ENCODE data around the gene EGLN1.
"Not testable (repeated sequence)": the region's sequence is repeated elsewhere in the genome, so short reads cannot be mapped to it uniquely, and the experiment has no call there.

The EGLN1 gene

DNA sequence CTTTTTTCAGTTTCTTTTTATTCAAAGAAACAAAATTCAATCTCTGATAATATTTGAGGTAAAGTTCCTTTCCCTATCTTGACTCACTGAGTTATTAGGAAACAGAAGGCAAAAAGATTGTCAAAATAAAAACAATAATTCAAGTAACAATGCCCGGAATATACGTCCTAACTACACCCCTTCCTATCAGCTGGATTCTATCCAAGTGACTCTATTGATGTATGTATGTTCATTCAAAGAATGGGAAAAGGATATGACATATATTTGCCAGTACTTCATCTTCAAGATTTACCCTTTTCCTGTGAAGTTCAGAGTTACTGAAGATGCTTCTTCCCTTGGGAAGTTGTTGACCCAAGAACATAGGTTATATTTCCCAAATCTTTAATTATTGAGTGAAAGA, 70.3 kb downstream of the EGLN1 start (continued):
- TF ChIP-seq, protein P1, sequence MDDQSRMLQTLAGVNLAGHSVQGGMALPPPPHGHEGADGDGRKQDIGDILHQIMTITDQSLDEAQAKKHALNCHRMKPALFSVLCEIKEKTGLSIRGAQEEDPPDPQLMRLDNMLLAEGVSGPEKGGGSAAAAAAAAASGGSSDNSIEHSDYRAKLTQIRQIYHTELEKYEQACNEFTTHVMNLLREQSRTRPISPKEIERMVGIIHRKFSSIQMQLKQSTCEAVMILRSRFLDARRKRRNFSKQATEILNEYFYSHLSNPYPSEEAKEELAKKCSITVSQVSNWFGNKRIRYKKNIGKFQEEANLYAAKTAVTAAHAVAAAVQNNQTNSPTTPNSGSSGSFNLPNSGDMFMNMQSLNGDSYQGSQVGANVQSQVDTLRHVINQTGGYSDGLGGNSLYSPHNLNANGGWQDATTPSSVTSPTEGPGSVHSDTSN (CRISPR knock-in tag; IDR thresholded peaks at IDR 0.05) = no peak
- TF ChIP-seq KLF8 (tag by site-specific recombination; IDR thresholded peaks at IDR 0.05) (no peak), ZFP69B (tag by site-specific recombination; IDR thresholded peaks at IDR 0.05) (no peak)

DNA sequence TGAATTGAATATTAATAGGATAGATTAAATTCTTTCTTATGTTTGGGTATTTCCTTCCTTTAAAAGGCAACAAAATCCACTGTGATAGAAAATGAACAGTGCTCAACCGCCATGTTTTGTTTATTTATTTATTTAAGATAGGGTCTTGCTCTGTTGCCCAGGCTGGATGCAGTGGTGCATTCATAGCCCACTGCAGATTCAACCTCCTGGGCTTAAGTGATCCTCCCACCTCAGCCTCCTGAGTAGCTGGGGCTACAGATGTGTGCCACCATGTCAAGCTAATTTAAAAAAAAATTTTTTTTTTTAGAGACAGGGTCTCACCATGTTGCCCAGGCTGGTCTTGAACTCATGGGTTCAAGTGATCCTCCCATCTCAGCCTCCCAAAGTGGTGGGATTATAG, 73.2 kb downstream of the EGLN1 start:
- H3K4me3 ChIP-seq (ENCODE audit: low read depth, low read length); H3K9me3 ChIP-seq (ENCODE audit: control insufficient read depth, insufficient read depth, low read depth, low read length); H3K27ac ChIP-seq (ENCODE audit: extremely low read depth, low read depth, low read length); H3K4me1 ChIP-seq (ENCODE audit: control insufficient read depth, insufficient read depth, low read length): not testable (repeated sequence)
- ChIA-PET CTCF (interaction anchor here (0.6 to 1.6 kb wide), 5 partner anchors 9 to 33 kb away, joined by 3 to 5 read pairs (median 4); no protein-coding TSS in a partner anchor), POLR2A (interaction anchor here (3.2 kb wide), 1 partner anchor 11 kb away, joined by 14 read pairs; the partner anchor contains the start of genes EXOC8 and SPRTN)
- peaks cover 78 to 84% of the 10 kb centered on the region in 2 experiments for H3K36me3 ChIP-seq (ENCODE audit: control insufficient read depth in 2 of 2, insufficient read depth in 1 of 2, low read length in 2 of 2)
- peak; percentile 92 for TF ChIP-seq ZNF121 (tag by site-specific recombination; IDR thresholded peaks at IDR 0.05)

DNA sequence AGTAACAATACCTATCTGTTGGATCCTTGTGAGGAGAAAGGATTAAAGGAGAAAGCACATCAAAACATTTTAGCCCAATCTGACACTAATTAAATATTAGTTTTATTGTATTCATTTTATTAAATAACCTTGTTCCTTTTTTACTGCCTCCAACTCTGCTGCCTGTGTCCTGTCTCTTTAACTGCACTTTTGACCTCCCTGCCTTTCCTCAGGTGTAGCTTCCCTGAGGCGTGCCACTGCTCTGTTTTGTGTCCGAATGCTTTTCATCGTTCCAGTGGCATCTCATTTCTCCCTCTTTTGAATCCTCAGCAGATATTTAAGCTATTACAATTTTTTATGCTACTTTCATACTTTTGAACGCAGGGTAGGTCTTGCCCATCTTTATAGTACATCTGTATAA, 73.6 kb downstream of the EGLN1 start:
- CTCF ChIA-PET = interaction anchor here (0.6 to 1.6 kb wide), 5 partner anchors 9 to 33 kb away, joined by 3 to 5 read pairs (median 4); no protein-coding TSS in a partner anchor
- Histone ChIP-seq H3K36me3 (ENCODE audit: control insufficient read depth in 2 of 2, insufficient read depth in 1 of 2, low read length in 2 of 2) (peaks cover 78 to 88% of the 10 kb centered on the region in 2 experiments), H3K4me1 (ENCODE audit: control insufficient read depth, insufficient read depth, low read length) (no peaks in the 10 kb centered on the region), H3K27ac (ENCODE audit: extremely low read depth, low read depth, low read length) (no peak overlapping the region), H3K4me3 (ENCODE audit: low read depth, low read length) (no peak overlapping the region), H3K9me3 (ENCODE audit: control insufficient read depth, insufficient read depth, low read depth, low read length) (no peaks in the 10 kb centered on the region)
- TF ChIP-seq ZFP37 (tag by site-specific recombination; IDR thresholded peaks at IDR 0.05) (no peak), TCF7L2 (IDR thresholded peaks at IDR 0.05; ENCODE audit: borderline replicate concordance, low read depth, low read length) (no peak), SCRT1 (tag by site-specific recombination; IDR thresholded peaks at IDR 0.05; ENCODE audit: borderline replicate concordance) (no peak), OSR2 (tag by site-specific recombination; IDR thresholded peaks at IDR 0.05) (no peak), ZNF184 (tag by site-specific recombination; IDR thresholded peaks at IDR 0.05) (no peak), KLF1 (tag by site-specific recombination; IDR thresholded peaks at IDR 0.05) (no peak)
- POLR2A ChIA-PET = interaction anchor here (3.2 kb wide), 1 partner anchor 10 kb away, joined by 14 read pairs; the partner anchor contains the start of genes EXOC8 and SPRTN

DNA sequence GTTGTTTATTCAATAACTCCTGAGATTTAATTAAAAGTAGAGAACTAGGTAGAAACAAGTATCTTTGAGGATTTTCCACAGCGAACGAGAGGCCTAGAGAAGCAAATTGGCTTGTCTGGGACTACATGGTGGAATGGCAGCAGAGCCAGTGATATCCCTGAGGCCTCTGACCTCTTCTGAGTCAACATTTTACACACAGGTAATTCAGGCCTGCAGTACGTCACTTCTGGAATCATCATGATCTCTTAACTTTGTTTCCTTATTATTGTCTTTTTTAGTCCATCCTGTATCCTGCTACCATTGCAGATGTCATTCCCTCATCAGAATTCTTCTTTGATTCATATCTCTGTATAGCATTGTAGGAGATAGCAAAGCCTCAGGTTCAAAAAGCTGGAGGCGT, 74.1 kb downstream of the EGLN1 start:
- peaks cover 77 to 89% of the 10 kb centered on the region in 2 experiments for H3K36me3 ChIP-seq (ENCODE audit: control insufficient read depth in 2 of 2, insufficient read depth in 1 of 2, low read length in 2 of 2)
- no peak overlapping the region for H3K4me3 ChIP-seq (ENCODE audit: low read depth, low read length)
- H3K27ac ChIP-seq (ENCODE audit: extremely low read depth, low read depth, low read length) = no peak overlapping the region
- ChIA-PET POLR2A (interaction anchor here (3.2 kb wide), 1 partner anchor 10 kb away, joined by 14 read pairs; the partner anchor contains the start of genes EXOC8 and SPRTN), CTCF (interaction anchor here (1.6 kb wide), 1 partner anchor 9 kb away, joined by 5 read pairs; no protein-coding TSS in a partner anchor)
- no peak for TF ChIP-seq SCRT1 (tag by site-specific recombination; IDR thresholded peaks at IDR 0.05; ENCODE audit: borderline replicate concordance)
- no peaks in the 10 kb centered on the region for H3K9me3 ChIP-seq (ENCODE audit: control insufficient read depth, insufficient read depth, low read depth, low read length)
- H3K4me1 ChIP-seq (ENCODE audit: control insufficient read depth, insufficient read depth, low read length) = no peaks in the 10 kb centered on the region

DNA sequence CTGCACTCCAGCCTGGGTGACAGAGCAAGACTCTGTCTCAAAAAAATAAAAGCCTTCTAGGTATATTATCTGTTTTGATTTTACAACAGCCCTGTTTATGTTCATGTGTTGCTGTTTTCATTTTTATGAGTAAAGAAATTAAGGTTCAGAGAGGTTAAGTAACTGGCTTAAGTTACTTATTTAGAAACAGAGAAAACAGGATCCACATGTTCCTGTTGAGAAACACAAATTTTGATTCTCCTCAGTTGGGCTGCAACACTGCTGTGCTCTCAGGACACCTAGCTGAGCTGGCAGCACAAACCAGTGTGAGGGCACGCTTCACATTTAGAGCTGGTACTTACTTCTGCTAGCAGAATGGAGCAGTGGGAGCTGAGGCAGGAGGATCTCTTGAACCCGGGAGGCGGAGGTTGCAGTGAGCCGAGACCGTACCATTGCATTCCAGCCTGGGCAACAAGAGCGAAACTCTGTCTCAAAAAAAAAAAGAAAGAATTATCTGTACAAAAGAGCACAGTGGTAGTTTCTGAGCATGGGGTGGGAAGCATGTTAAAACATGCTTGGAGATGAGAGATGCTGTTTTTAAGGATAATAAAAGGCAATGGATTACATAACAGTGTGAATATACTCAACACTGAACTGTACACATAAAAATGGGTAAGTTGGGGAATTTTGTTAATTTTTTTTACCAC, 81.6 kb downstream of the EGLN1 start:
- Histone ChIP-seq H3K36me3 (ENCODE audit: control insufficient read depth in 2 of 2, insufficient read depth in 1 of 2, low read length in 2 of 2) (peaks cover 33 to 52% of the 10 kb centered on the region in 2 experiments), H3K9me3 (ENCODE audit: control insufficient read depth, insufficient read depth, low read depth, low read length) (no peaks in the 10 kb centered on the region), H3K4me3 (ENCODE audit: low read depth, low read length) (no peak overlapping the region), H3K27ac (ENCODE audit: extremely low read depth, low read depth, low read length) (no peak overlapping the region), H3K4me1 (ENCODE audit: control insufficient read depth, insufficient read depth, low read length) (peaks cover 4% of the 10 kb centered on the region)
- ChIA-PET POLR2A (no interaction called here), CTCF (interaction anchor here (0.6 to 1.3 kb wide), 5 partner anchors 17 to 522 kb away, joined by 3 to 6 read pairs (median 3); no protein-coding TSS in a partner anchor)
- TF ChIP-seq SETDB1 (IDR thresholded peaks at IDR 0.05; ENCODE audit: insufficient read length, low read length) (no peak), ZBTB17 (tag by site-specific recombination; IDR thresholded peaks at IDR 0.05) (peak; percentile 80), SCRT2 (tag by site-specific recombination; IDR thresholded peaks at IDR 0.05) (peak; percentile 72)
- TF ChIP-seq, protein P2, sequence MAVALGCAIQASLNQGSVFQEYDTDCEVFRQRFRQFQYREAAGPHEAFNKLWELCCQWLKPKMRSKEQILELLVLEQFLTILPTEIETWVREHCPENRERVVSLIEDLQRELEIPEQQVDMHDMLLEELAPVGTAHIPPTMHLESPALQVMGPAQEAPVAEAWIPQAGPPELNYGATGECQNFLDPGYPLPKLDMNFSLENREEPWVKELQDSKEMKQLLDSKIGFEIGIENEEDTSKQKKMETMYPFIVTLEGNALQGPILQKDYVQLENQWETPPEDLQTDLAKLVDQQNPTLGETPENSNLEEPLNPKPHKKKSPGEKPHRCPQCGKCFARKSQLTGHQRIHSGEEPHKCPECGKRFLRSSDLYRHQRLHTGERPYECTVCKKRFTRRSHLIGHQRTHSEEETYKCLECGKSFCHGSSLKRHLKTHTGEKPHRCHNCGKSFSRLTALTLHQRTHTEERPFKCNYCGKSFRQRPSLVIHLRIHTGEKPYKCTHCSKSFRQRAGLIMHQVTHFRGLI (tag by site-specific recombination; IDR thresholded peaks at IDR 0.05) = peak; percentile 76; the same call in 1 of the 2 replicates
- TF ChIP-seq, protein P3, sequence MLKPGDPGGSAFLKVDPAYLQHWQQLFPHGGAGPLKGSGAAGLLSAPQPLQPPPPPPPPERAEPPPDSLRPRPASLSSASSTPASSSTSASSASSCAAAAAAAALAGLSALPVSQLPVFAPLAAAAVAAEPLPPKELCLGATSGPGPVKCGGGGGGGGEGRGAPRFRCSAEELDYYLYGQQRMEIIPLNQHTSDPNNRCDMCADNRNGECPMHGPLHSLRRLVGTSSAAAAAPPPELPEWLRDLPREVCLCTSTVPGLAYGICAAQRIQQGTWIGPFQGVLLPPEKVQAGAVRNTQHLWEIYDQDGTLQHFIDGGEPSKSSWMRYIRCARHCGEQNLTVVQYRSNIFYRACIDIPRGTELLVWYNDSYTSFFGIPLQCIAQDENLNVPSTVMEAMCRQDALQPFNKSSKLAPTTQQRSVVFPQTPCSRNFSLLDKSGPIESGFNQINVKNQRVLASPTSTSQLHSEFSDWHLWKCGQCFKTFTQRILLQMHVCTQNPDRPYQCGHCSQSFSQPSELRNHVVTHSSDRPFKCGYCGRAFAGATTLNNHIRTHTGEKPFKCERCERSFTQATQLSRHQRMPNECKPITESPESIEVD (tag by site-specific recombination; IDR thresholded peaks at IDR 0.05) = 0 out of 2 replicates have a peak, but pooled peaks have one; percentile 19
- TF ChIP-seq, protein P4, sequence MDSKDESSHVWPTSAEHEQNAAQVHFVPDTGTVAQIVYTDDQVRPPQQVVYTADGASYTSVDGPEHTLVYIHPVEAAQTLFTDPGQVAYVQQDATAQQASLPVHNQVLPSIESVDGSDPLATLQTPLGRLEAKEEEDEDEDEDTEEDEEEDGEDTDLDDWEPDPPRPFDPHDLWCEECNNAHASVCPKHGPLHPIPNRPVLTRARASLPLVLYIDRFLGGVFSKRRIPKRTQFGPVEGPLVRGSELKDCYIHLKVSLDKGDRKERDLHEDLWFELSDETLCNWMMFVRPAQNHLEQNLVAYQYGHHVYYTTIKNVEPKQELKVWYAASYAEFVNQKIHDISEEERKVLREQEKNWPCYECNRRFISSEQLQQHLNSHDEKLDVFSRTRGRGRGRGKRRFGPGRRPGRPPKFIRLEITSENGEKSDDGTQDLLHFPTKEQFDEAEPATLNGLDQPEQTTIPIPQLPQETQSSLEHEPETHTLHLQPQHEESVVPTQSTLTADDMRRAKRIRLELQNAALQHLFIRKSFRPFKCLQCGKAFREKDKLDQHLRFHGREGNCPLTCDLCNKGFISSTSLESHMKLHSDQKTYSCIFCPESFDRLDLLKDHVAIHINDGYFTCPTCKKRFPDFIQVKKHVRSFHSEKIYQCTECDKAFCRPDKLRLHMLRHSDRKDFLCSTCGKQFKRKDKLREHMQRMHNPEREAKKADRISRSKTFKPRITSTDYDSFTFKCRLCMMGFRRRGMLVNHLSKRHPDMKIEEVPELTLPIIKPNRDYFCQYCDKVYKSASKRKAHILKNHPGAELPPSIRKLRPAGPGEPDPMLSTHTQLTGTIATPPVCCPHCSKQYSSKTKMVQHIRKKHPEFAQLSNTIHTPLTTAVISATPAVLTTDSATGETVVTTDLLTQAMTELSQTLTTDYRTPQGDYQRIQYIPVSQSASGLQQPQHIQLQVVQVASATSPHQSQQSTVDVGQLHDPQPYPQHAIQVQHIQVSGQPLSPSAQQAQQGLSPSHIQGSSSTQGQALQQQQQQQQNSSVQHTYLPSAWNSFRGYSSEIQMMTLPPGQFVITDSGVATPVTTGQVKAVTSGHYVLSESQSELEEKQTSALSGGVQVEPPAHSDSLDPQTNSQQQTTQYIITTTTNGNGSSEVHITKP (tag by site-specific recombination; IDR thresholded peaks at IDR 0.05) = peak; percentile 61
